ENCODE results near the gene FAM3A.
A peak's percentile ranks its signal among the peaks of the same experiment; 100 is the strongest.

FAM3A gene

GRCh38 chrX:154478728-154479622 lies 37.1 kb downstream of the FAM3A start, which contains the start of gene LAGE3:
Gene LAGE3 (minus strand): TSS chrX:154479281. CDS start chrX:154478915, 366 bp downstream.
- peak; percentile 88 for DNase-seq

GRCh38 chrX:154477891-154478477 lies 38.0 kb downstream of the FAM3A start:
- no peak for DNase-seq

DNA sequence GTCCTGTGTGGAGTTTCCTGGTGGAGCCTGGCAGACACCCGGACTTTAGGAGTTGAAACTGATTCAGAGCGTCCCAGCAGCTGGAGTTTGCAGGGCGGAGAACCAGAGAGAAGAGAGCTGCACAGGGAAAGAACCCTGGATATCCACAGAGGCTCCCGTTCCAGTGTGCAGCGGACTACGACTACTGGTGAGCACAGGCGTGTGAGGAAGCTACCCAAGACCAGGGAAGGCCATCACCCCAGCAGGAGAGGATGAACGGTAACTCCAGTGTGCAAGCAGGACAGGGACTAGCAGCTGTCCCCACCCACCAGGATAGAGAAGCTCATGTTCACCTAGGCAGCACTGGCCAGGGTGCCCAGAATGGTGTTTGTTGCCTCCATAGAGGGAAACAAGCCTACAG lies 39.2 kb downstream of the FAM3A start:
- DNase-seq = no peak

DNA sequence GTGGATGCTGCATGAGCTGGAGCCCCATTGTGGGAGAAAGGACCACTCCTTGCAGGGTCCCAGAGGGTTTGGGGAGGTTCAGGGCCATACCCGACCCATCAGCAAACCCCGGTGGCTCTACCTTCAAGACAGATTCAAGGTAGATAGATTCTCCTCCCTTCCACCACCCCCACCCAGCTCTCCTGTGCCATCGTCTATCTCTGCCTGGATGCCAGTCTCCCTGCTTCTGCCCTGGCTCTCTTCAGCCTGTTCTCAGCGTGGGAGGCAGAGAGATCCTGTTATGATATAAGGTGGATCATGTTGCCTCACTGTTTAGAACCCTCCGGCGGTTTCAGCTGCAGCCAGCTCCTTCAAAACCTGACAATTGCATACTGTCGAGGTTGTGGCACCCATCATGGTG lies 42.3 kb downstream of the FAM3A start:
- DNase-seq = no peak

GRCh38 chrX:154472685-154473632 lies 43.1 kb downstream of the FAM3A start:
- no peak for DNase-seq

DNA sequence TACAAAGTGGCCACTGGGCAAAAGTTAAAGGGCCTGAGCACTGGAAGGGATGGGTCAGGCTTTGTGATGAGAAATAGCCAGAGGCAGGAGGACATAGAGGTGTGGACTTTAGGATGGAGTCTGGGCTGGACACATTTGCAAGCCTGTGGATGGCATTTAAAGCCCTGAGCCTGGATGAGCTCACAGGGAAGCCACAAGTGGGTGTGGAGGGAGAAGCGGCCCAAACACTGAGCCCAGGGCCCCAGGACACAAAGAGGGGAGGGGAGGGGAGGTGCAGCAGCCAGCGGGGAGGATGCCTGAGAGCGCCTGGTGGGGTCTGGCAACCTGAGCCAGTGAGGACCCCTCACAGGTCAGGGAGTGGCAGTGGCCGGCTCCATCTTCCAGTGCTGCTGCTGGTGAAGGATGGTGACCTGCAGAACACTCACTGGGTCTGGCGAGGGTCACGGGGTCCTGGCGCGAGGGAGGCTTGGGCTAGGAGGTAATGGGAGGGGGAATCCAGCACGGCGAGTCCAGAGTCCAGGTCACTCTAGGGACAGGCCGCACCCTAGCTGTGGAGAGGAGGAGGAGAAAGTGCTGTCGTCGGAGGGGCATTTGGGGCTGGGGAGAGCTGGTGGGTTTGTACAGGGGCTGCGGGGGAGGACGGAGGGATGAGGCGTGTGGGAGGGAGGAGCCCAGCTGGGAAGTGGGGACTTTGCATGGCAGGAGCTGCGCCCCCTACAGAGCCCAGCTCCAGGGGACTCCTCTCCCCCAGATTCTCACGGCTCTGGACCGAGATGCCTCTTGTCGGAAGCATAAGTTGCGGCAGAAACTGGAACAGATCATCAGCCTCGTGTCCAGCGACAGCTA lies 44.0 kb downstream of the FAM3A start:
- DNase-seq = no peak

DNA sequence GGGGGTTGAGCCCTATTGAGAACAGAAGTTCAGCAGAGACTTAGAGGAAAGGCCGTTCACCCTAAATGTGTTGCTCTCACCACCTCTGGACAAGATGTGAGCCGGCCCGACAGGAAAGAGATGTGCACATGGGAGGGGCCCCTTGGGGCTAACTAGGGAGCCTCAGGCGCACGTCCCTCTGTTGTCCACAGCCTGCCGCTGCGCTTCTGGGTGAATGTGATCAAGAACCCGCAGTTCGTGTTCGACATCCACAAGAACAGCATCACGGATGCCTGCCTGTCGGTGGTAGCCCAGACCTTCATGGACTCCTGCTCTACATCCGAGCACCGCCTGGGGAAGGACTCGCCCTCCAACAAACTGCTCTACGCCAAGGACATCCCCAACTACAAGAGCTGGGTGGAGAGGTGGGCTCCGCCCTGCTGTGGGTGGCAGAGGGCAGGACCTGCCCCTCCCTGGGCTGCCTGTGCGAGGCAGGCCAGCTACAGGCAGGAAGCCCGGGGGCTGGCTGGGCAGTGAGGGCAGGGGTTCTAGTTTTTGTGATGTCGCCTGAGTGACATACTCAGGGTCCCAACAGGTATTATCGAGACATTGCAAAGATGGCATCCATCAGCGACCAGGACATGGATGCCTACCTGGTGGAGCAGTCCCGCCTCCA lies 45.0 kb downstream of the FAM3A start:
- DNase-seq = no peak

DNA sequence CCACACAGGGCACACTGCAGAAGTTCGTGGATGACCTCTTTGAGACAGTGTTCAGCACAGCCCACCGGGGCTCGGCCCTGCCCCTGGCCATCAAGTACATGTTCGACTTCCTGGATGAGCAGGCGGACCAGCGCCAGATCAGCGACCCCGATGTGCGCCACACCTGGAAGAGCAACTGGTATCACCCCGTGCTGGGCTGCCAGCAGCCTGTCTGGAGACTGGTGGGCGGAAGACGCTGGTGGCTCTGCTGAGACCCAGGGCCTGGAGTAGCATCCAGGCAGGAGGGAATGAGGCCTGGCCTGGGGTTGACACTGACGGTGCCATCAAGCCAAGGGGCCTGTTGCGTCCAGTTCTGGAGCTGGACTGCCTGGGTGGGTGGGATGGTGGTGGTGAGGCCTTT lies 45.6 kb downstream of the FAM3A start:
- DNase-seq = no peak

DNA sequence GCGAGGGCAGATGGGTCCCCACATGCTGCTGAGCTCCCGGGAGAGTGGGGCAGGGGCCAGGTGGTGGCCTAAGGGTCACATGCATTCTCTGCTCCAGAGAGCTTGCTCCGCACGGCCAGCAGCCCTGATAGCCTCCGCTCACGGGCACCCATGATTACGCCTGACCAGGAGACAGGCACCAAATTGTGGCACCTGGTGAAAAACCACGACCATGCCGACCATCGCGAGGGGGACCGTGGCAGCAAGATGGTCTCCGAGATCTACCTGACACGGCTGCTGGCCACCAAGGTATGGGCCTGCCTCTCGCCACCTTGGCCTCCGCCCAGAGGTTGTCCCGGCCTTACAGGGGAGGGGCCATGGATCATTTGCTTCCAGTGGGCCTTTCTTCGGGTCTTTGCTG lies 46.2 kb downstream of the FAM3A start:
- no peak for DNase-seq

GRCh38 chrX:154469114-154469513 lies 46.9 kb downstream of the FAM3A start:
- DNase-seq = no peak

DNA sequence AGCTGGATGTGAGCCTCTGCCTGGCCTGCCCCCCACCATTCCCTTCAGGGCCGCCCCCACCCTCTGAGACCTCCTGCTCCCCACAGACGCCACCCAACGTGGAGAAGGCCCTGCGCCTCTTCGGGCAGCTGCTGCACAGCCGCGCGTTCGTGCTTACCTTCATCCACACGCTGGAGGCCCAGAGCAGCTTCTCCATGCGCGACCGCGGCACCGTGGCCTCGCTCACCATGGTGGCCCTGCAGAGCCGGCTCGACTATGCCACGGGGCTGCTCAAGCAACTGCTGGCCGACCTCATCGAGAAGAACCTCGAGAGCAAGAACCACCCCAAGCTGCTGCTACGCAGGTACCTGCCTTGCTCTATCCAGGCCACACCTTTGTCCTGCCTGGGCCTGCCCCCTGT lies 47.8 kb downstream of the FAM3A start:
- DNase-seq = no peak

DNA sequence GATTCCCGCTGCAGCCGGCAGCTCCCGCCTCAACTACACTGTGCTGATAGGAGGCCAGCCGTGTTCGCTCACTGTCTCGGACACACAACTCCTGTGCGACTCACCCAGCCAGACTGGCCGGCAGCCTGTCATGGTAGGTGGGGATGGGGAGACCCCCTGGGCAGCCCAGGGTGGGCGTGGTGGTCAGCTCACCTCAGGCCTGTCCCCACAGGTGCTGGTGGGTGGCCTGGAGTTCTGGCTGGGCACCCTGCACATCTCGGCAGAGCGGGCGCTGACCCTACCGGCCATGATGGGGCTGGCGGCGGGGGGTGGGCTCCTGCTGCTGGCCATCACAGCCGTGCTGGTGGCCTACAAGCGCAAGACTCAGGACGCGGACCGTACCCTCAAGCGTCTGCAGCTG lies 48.5 kb downstream of the FAM3A start:
- no peak for DNase-seq

DNA sequence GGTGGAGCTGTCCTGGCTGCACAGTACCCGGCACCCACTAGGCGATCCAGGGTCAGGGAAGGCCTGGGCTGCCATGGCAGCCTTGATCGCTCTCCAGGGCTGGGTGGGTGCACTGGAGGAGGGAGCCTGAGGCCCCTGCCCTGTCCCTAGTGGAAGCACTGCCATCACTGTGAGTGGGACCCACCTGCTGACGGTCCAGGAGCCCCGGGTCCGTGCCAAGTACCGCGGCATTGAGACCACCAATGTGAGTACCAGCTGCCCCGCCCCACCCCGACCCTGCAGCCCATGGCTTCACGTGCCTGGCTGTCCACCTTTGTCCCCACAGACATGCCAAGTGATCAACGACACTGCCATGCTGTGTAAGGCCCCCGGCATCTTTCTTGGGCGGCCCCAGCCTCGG lies 49.1 kb downstream of the FAM3A start:
- no peak for DNase-seq

DNA sequence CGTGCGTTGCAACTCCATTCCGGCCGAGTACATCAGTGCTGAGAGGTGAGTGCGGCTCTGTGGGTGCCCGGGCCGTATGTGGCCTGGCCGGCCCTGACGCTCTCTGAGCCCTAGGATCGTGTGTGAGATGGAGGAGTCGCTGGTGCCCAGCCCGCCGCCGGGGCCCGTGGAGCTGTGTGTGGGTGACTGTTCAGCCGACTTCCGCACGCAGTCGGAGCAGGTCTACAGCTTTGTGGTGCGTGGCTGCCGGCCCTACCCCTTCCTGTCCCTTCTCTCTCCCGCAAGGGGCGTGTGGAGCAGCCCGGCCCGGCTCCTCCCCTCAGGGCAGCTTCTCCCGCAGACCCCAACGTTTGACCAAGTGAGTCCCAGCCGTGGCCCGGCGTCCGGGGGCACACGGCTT lies 50.0 kb downstream of the FAM3A start:
- DNase-seq = no peak

GRCh38 chrX:154465601-154466000 lies 50.4 kb downstream of the FAM3A start:
- DNase-seq = no peak

DNA sequence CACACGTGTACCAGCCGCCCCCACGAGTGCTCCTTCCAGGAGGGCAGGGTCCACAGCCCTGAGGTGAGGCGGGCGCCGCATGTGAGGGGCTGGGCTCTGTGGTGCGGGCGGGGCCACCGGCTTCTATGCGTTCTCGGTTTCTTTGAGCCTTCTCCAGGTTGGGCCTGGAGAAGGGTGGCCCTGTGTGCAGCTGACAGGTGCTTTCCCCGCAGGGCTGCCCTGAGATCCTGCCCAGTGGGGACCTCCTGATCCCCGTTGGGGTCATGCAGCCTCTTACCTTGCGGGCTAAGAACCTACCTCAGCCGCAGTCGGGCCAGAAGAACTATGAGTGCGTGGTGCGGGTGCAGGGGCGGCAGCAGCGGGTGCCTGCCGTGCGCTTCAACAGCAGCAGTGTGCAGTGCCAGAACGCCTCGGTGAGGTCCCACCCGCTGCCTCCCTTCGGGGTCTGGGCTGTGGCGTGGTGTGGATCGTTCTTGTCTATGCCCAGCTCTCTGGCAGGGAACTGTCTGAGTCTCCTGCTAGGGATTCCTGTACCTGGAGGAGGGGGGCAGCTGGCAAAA lies 51.1 kb downstream of the FAM3A start:
- DNase-seq = no peak

GRCh38 chrX:154463611-154464220 lies 52.3 kb downstream of the FAM3A start:
- no peak for DNase-seq

GRCh38 chrX:154462396-154462795 lies 53.6 kb downstream of the FAM3A start:
- no peak for DNase-seq

DNA sequence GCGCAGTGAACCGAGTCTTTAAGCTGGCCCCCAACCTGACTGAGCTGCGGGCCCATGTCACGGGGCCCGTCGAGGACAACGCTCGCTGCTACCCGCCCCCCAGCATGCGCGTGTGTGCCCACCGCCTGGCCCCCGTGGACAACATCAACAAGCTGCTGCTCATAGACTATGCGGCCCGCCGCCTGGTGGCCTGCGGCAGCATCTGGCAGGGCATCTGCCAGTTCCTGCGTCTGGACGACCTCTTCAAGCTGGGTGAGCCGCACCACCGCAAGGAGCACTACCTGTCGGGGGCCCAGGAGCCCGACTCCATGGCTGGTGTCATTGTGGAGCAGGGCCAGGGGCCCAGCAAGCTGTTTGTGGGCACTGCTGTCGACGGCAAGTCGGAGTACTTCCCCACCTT lies 55.7 kb downstream of the FAM3A start:
- no peak for DNase-seq

- no peak for DNase-seq
Observed at GRCh38 chrX:154459832-154460231, 56.2 kb downstream of the FAM3A start.

Data from effector CD4-positive, alpha-beta T cell (primary cell).